HFFc6 (cell line): ENCODE measurements around the gene POLR1C. TPM values are rescaled to one million over a fixed set of nuclear protein-coding genes. Genes with fewer than 3 reads are reported as not detected.
A peak's percentile ranks its signal among the peaks of the same experiment; 100 is the strongest.
"Not testable (repeated sequence)": the region's sequence is repeated elsewhere in the genome, so short reads cannot be mapped to it uniquely, and the experiment has no call there.

Source experiments
- DNase-seq: peaks from one replicate; pipeline ENCODE4 v3.0.0-alpha.2; 2018
- H3K27ac Mint-ChIP-seq: 2 replicates; pipeline ENCODE4 v1.8.0; 2020; ENCODE audit warnings: mild to moderate bottlenecking, mixed read lengths
- H3K27me3 Mint-ChIP-seq: 2 replicates; pipeline ENCODE4 v1.8.0; 2021; ENCODE audit warnings: mild to moderate bottlenecking, moderate library complexity, mixed read lengths; ENCODE audit not compliant: insufficient read depth
- H3K36me3 Mint-ChIP-seq: 2 replicates; pipeline ENCODE4 v1.8.0; 2021; ENCODE audit warnings: low read depth, mixed read lengths
- H3K4me1 Mint-ChIP-seq: 2 replicates; pipeline ENCODE4 v1.8.0; 2020; ENCODE audit warnings: low read depth, mixed read lengths
- H3K4me3 Mint-ChIP-seq: 2 replicates; pipeline ENCODE4 v1.8.0; 2020; ENCODE audit warnings: mild to moderate bottlenecking, moderate library complexity, mixed read lengths
- H3K9me3 Mint-ChIP-seq: 2 replicates; pipeline ENCODE4 v1.8.0; 2020; ENCODE audit warnings: mild to moderate bottlenecking, mixed read lengths
- CTCF ChIP-seq: fragments of 200-600 bp; sonication (generic); IDR thresholded peaks from 2 replicates; pipeline ENCODE4 v1.5.0; 2021; ENCODE audit warnings: antibody characterized with exemption, mild to moderate bottlenecking
- long read RNA-seq: library from polyadenylated mRNA; unstranded; transcript quantifications from one replicate; pipeline ENCODE4 v2.0.0, GENCODE V29; 2019
- total RNA-seq, 6 experiments: library from RNA; stranded (reverse); fragmentation: NEBNext Ultra II Directional; extraction: Animal tissue kit (Norgen Biotek cat#: 25700); gene quantifications; 2 replicates in 1 of 6; 3 replicates in 5 of 6; pipeline ENCODE4 v1.2.3, GENCODE V29; 2021

Gene POLR1C
- total RNA-seq: 10 to 100 TPM; 43.5 to 66.9 (median 53.8) TPM
- long read RNA-seq, transcript POLR1C-203 (9 exons, 1,355 nt): major isoform, 20 of 32 reads
- long read RNA-seq, partial matches to known transcripts: 3 of 32 reads
- long read RNA-seq, other reads (novel, unspliced or antisense): 4 of 32 reads

GRCh38 chr6:43516697-43517504, at the start of gene POLR1C, which contains the start of gene YIPF3:
Gene POLR1C, plus strand, starts transcription at chr6:43517089. Its CDS starts 21 bp downstream, at chr6:43517110.
Gene YIPF3, minus strand, starts transcription at chr6:43516926. Its CDS starts 119 bp downstream, at chr6:43516807.
- H3K27me3 Mint-ChIP-seq: no peaks in the 10 kb centered on the region
- H3K27ac Mint-ChIP-seq: no peak within 1 kb of the TSS
- H3K9me3 Mint-ChIP-seq: no peaks in the 10 kb centered on the region
- no peak within 1 kb of the TSS for H3K4me3 Mint-ChIP-seq
- peaks cover 24% of the 10 kb centered on the region for H3K4me1 Mint-ChIP-seq
- peaks cover 15% of the 10 kb centered on the region for H3K36me3 Mint-ChIP-seq
- no peak for TF ChIP-seq CTCF
- peak; percentile 98 for DNase-seq

GRCh38 chr6:43467265-43467664, 49.6 kb upstream of the POLR1C start:
- DNase-seq, H3K4me3 Mint-ChIP-seq, H3K36me3 Mint-ChIP-seq, H3K27ac Mint-ChIP-seq, H3K9me3 Mint-ChIP-seq, H3K4me1 Mint-ChIP-seq: not testable (repeated sequence)
- peaks cover 11% of the 10 kb centered on the region for H3K27me3 Mint-ChIP-seq

GRCh38 chr6:43467752-43468151, 49.1 kb upstream of the POLR1C start:
- 0 out of 2 replicates have a peak, but pooled peaks cover 5% of the 10 kb centered on the region for H3K4me1 Mint-ChIP-seq
- H3K27ac Mint-ChIP-seq: no peak overlapping the region
- no peak for DNase-seq
- no peak overlapping the region for H3K4me3 Mint-ChIP-seq
- no peak for TF ChIP-seq CTCF
- H3K27me3 Mint-ChIP-seq: peaks cover 8% of the 10 kb centered on the region
- H3K36me3 Mint-ChIP-seq: no peaks in the 10 kb centered on the region
- H3K9me3 Mint-ChIP-seq: no peaks in the 10 kb centered on the region

GRCh38 chr6:43468240-43468639, 48.6 kb upstream of the POLR1C start:
- DNase-seq: no peak
- TF ChIP-seq CTCF: no peak
- H3K27me3 Mint-ChIP-seq: peaks cover 8% of the 10 kb centered on the region
- H3K27ac Mint-ChIP-seq: no peak overlapping the region
- H3K4me1 Mint-ChIP-seq: 0 out of 2 replicates have a peak, but pooled peaks cover 5% of the 10 kb centered on the region
- no peak overlapping the region for H3K4me3 Mint-ChIP-seq
- H3K36me3 Mint-ChIP-seq: no peaks in the 10 kb centered on the region
- no peaks in the 10 kb centered on the region for H3K9me3 Mint-ChIP-seq

- Mint-ChIP-seq H3K4me1 (0 out of 2 replicates have a peak, but pooled peaks cover 5% of the 10 kb centered on the region), H3K36me3 (no peaks in the 10 kb centered on the region), H3K27ac (no peak overlapping the region), H3K9me3 (no peaks in the 10 kb centered on the region), H3K27me3 (peaks cover 8% of the 10 kb centered on the region), H3K4me3 (no peak overlapping the region)
- DNase-seq: no peak
- no peak for TF ChIP-seq CTCF
Measured at GRCh38 chr6:43468748-43469681, 47.9 kb upstream of the POLR1C start.
